GM10248 (cell line): Measurements from ENCODE around the gene FFAR2.
"Not testable (repeated sequence)": the region's sequence is repeated elsewhere in the genome, so short reads cannot be mapped to it uniquely, and the experiment has no call there.

Source experiments
- CTCF ChIA-PET: fragments of 300-600 bp; sonication (Branson Sonifier 250); formaldehyde crosslinking; extraction: SDS; loops from one replicate; lab custom pipeline; 2021; ENCODE audit warnings: antibody characterized with exemption; lab: Yijun Ruan, JAX
- POLR2A ChIA-PET: fragments of 350-650 bp; sonication (Branson Sonifier 250); formaldehyde crosslinking; extraction: SDS; loops from one replicate; lab custom pipeline; 2020; ENCODE audit warnings: antibody characterized with exemption; lab: Yijun Ruan, JAX
- DNase-seq: peaks from one replicate; pipeline ENCODE4 v3.0.0; 2012; ENCODE audit errors: extremely low spot score
- TF ChIP-seq, protein P1 (sequence below): IDR thresholded peaks from 2 replicates; pipeline ENCODE4 v1.5.1; 2012; ENCODE audit warnings: mild to moderate bottlenecking, low read depth; ENCODE audit errors: extremely low read depth, missing control alignments, control extremely low read depth

The FFAR2 gene

DNA sequence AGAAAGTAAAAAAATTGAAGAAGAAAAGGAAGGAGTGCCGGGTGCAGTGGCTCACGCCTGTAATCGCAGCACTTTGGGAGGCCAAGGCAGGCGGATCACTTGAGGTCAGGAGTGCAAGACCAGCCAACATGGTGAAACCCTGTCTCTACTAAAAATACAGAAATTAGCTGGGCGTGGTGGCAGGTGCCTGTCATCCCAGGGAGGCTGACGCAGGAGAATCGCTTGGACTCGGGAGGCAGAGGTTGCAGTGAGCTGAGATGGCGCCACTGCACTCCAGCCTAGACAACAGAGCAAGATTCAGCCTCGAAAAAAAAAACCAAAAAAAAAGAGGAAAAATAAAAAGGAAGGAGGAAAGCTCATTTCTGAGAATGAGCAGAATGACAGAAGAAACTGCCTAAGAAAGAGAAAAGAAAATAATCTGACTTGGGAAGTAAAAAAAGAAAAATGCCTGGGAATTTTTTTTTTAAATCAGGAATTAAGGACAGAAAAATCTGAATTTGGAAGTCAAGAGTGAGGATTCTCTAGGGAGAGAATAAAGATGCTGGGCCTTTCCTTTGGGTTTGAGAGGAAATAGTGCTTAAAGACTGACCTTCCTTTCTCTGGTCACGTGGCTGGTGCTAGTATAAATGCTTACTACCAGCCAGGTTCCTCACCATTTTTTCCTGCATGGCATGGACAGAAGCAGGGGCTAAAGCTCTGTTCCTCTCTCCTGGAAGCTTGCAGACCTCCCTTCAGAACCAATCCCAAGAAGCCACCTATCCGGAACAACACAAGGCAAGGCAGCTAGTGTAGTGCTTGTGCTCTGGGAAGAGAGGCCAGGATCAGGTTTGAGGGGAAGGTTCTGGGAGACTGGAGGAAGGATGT, at the start of gene FFAR2:
Gene FFAR2 (plus strand): TSS at position 652 of the 864 bp plus-strand sequence. CDS start 1,458 bp downstream, outside the sequence.
- ChIA-PET CTCF (interaction anchor here (0.6 to 2.3 kb wide), 9 partner anchors 9 to 95 kb away, joined by 3 to 10 read pairs (median 4); no protein-coding TSS in a partner anchor), POLR2A (interaction anchor here (1.3 kb wide), 1 partner anchor 15 kb away, joined by 3 read pairs; no protein-coding TSS in a partner anchor)
- TF ChIP-seq, protein P1, sequence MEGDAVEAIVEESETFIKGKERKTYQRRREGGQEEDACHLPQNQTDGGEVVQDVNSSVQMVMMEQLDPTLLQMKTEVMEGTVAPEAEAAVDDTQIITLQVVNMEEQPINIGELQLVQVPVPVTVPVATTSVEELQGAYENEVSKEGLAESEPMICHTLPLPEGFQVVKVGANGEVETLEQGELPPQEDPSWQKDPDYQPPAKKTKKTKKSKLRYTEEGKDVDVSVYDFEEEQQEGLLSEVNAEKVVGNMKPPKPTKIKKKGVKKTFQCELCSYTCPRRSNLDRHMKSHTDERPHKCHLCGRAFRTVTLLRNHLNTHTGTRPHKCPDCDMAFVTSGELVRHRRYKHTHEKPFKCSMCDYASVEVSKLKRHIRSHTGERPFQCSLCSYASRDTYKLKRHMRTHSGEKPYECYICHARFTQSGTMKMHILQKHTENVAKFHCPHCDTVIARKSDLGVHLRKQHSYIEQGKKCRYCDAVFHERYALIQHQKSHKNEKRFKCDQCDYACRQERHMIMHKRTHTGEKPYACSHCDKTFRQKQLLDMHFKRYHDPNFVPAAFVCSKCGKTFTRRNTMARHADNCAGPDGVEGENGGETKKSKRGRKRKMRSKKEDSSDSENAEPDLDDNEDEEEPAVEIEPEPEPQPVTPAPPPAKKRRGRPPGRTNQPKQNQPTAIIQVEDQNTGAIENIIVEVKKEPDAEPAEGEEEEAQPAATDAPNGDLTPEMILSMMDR: no peak
- DNase-seq: no peak

DNA sequence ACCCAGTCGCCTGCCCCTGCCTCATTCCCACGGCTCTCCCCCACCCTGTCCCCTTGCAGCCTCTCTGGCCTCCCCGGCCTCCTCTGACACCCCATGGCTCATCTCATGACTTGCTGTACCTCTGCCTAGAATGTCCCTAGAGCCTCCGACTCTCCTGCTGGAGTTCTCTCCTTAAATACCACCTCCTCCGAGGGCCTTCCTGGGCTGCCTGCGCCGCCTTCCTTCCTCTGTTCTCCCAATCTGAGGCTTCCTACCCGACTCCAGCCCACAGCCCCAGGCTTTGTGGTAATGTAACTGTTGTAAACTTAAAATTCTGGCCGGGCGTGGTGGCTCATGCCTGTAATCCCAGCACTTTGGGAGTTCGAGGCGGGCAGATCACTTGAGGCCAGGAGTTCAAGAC, 49.5 kb upstream of the FFAR2 start:
- POLR2A ChIA-PET: no interaction called here
- TF ChIP-seq, protein P1: no peak
- no peak for DNase-seq
- CTCF ChIA-PET: no interaction called here

DNA sequence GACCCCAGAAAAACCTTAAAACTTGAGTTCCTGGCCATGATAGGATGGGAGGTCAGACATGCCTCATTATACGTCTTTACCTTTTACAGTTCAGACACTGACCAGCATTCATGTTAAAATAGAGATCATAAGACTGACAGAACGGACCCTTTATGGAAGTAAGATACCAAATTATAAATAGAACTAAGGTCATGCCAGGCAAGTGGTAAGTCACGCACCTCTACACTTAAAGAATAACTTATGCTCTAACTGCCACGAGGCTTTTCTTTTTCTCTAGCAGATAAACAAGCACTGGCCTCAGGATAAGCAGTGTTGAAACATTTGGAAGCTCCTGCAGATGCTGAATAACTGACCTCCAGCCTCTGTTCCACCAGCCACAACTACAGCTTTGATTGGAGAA, 48.8 kb upstream of the FFAR2 start:
- ChIA-PET CTCF (interaction anchor here (0.7 to 1.3 kb wide), 3 partner anchors 19 to 96 kb away, joined by 3 to 4 read pairs (median 4); no protein-coding TSS in a partner anchor), POLR2A (no interaction called here)
- TF ChIP-seq, protein P1: no peak
- DNase-seq: no peak

DNA sequence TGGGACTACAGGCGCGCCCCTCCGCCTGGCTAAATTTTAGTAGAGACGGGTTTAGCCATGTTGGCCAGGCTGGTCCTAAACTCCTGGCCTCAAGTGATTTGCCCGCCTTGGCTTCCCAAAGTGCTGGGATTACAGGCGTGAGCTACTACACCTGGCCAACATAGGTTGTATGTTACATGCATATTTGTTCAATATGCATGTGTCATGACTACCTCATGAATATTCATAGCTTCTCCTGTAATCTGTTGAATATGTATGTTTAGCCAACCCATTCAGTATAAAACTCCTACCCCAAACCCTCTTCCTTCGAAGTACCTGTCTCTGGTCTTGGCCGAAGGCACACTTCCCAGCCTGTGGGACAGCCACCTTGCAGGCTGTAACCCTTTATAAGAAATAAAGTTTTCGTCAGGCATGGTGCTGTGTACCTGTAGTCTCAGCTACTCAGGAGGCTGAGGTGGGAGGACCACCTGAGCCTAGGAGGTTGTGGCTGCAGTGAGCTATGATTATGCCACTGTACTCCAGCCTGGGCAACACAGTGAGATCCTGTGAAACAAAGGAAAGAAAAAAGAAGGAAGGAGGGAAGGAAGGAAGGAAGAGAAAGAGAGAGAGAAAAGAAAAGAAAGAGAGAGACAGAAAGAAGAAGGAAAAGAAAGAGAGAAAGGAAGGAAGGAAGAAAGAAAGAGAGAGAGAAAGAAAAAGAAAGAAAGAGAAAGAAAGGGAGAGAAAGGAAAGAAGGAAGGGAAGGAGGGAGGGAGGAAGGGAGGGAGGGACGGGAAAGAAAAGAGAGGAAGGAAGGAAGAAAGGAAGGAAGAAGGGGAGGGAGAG, 47.9 kb upstream of the FFAR2 start:
- no peak for DNase-seq
- CTCF ChIA-PET: interaction anchor here (0.7 to 1.3 kb wide), 3 partner anchors 18 to 95 kb away, joined by 3 to 4 read pairs (median 4); no protein-coding TSS in a partner anchor
- POLR2A ChIA-PET: no interaction called here
- TF ChIP-seq, protein P1: no peak

DNA sequence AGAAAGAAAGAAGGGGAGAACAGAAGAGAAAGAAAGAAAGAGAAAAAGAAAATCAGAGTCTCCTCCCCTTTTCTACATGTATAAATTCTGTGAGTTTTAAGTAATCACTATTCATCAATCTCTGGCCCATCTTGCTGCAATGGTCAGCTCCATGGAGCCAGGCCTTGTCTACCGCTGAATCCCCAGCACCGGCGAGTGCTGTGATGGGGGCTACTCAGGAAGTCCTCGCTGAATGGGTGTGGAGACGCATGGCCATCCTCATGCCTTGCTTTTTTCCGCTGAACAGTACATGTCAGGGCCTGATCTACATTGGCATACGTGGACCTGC, 47.3 kb upstream of the FFAR2 start:
- ChIA-PET CTCF (interaction anchor here (0.6 to 2.4 kb wide), 2 partner anchors 13 to 48 kb away, joined by 3 to 12 read pairs; no protein-coding TSS in a partner anchor), POLR2A (no interaction called here)

DNA sequence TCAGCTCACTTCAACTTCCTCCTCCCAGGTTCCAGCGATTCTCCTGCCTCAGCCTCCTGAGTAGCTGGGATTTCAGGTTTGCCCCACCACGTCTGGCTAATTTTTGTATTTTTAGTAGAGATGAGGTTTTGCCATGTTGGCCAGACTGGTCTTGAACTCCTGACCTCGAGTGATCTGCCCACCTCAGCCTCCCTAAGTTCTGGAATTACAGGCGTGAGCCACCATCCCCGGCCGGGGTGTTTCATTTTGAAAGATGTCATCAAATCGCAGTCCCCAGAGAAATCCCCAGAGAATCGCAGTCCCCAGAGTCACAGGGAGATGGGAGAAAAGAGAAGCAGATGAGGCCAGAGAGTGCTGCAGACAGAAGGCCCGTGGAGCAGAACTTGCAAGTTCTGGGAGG, 46.6 kb upstream of the FFAR2 start:
- DNase-seq: peak; percentile 52
- POLR2A ChIA-PET: not testable (repeated sequence)
- CTCF ChIA-PET: interaction anchor here (0.6 to 2.4 kb wide), 5 partner anchors 13 to 94 kb away, joined by 3 to 12 read pairs (median 10); no protein-coding TSS in a partner anchor

More for the DNA sequence above, 47.3 kb upstream of the FFAR2 start:
- TF ChIP-seq, protein P1: no peak
- DNase-seq: no peak
